ENCODE measurements around the gene MYPN.

- no peak for TF ChIP-seq CTCF (IDR thresholded peaks at IDR 0.05; ENCODE audit: poor library complexity)
- no peak for TF ChIP-seq EZH2phosphoT487 (IDR thresholded peaks at IDR 0.05; ENCODE audit: low read depth, severe bottlenecking, unreplicated experiment)
Measured at GRCh38 chr10:68105820-68106219, 3.5 kb upstream of the MYPN start.

Data from hepatocyte (in vitro differentiated cells).